GM23248 (cell line): ENCODE data around the gene PRPF4. TPM values are rescaled to one million over a fixed set of nuclear protein-coding genes. Genes with fewer than 3 reads are reported as not detected.

ENCODE experiments used
- DNase-seq: peaks from one replicate; pipeline ENCODE4 v3.0.0-alpha.2; 2015
- H2AFZ ChIP-seq: fragments of 200-600 bp; sonication (generic); 2 replicates; pipeline ENCODE4 v1.6.1; 2016; ENCODE audit warnings: antibody characterized with exemption
- H3F3A ChIP-seq: fragments of 200-600 bp; sonication (generic); 2 replicates; pipeline ENCODE4 v1.6.1; 2016; ENCODE audit warnings: mild to moderate bottlenecking, antibody characterized with exemption, mixed run types; ENCODE audit not compliant: insufficient read depth
- H3K27ac ChIP-seq: fragments of 200-600 bp; sonication (generic); 2 replicates; pipeline ENCODE4 v1.5.1; 2016; ENCODE audit warnings: mild to moderate bottlenecking
- H3K27me3 ChIP-seq: fragments of 200-600 bp; sonication (generic); replicated peaks from 2 replicates; pipeline ENCODE4 v1.6.1; 2016; ENCODE audit warnings: mild to moderate bottlenecking; ENCODE audit not compliant: insufficient read depth
- H3K36me3 ChIP-seq: fragments of 200-600 bp; sonication (generic); 2 replicates; pipeline ENCODE4 v1.6.1; 2016; ENCODE audit warnings: low read depth, mild to moderate bottlenecking
- H3K4me1 ChIP-seq: fragments of 200-600 bp; sonication (generic); 2 replicates; pipeline ENCODE4 v1.6.1; 2016; ENCODE audit warnings: mild to moderate bottlenecking; ENCODE audit not compliant: insufficient read depth
- H3K4me2 ChIP-seq: fragments of 200-600 bp; sonication (generic); one replicate; pipeline ENCODE4 v1.6.1; 2016; ENCODE audit warnings: mild to moderate bottlenecking; ENCODE audit not compliant: unreplicated experiment
- H3K4me3 ChIP-seq: fragments of 200-600 bp; sonication (generic); 2 replicates; pipeline ENCODE4 v1.5.1; 2016; ENCODE audit warnings: mild to moderate bottlenecking
- H3K79me2 ChIP-seq: fragments of 200-600 bp; sonication (generic); 2 replicates; pipeline ENCODE4 v1.6.1; 2016; ENCODE audit warnings: mild to moderate bottlenecking; ENCODE audit not compliant: insufficient read depth
- H3K9ac ChIP-seq: fragments of 200-600 bp; sonication (generic); 2 replicates; pipeline ENCODE4 v1.6.1; 2016; ENCODE audit warnings: mild to moderate bottlenecking
- H3K9me2 ChIP-seq: fragments of 200-600 bp; sonication (generic); 2 replicates; pipeline ENCODE4 v1.6.1; 2016; ENCODE audit warnings: mixed run types, mild to moderate bottlenecking, moderate library complexity; ENCODE audit not compliant: insufficient read depth
- H3K9me3 ChIP-seq: fragments of 200-600 bp; sonication (generic); one replicate; pipeline ENCODE4 v1.6.1; 2017; ENCODE audit warnings: low read depth
- H4K20me1 ChIP-seq: fragments of 200-600 bp; sonication (generic); 2 replicates; pipeline ENCODE4 v1.6.0; 2016; ENCODE audit not compliant: insufficient read depth
- EZH2 ChIP-seq: fragments of 200-600 bp; sonication (generic); IDR thresholded peaks from 2 replicates; pipeline ENCODE4 v1.6.1; 2018; ENCODE audit warnings: antibody characterized with exemption, mild to moderate bottlenecking; ENCODE audit not compliant: insufficient read depth, poor library complexity, severe bottlenecking
- EZH2phosphoT487 ChIP-seq: fragments of 200-600 bp; sonication (generic); IDR thresholded peaks from 2 replicates; pipeline ENCODE4 v1.6.1; 2018; ENCODE audit warnings: antibody characterized with exemption, moderate library complexity, mild to moderate bottlenecking, low read depth; ENCODE audit not compliant: insufficient read depth
- WGBS, 2 experiments: methylation state at CpG; one replicate each; pipeline ENCODE4 v1.1.6; 2015 to 2017; ENCODE audit warnings: low lambda C conversion rate in 2 of 2, low coverage in 1 of 2; ENCODE audit errors: missing lambda C conversion rate in 2 of 2; 5-methylcytosine and 5-hydroxymethylcytosine counted together
- in situ Hi-C: fragments of 300-500 bp; cut with MboI; formaldehyde crosslinking; loops from 2 replicates; pipeline ENCODE4 v1.15.0; 2020
- polyA plus RNA-seq: library from polyadenylated mRNA; unstranded; fragments of >200 nt; fragmentation: Nextera tagmentation; extraction: Ambion mirVana; gene quantifications from 2 replicates; pipeline ENCODE4 v1.2.1, GENCODE V29; 2016
- total RNA-seq: library from RNA; depleted of rRNA; stranded (reverse); fragments of >200 nt; shearing (Covaris generic); gene quantifications from 2 replicates; pipeline ENCODE4 v1.2.3, GENCODE V29; 2014

The PRPF4 gene
- total and polyA plus RNA-seq, 2 experiments from 2014 or later, result 25.7 to 26.5 TPM

DNA sequence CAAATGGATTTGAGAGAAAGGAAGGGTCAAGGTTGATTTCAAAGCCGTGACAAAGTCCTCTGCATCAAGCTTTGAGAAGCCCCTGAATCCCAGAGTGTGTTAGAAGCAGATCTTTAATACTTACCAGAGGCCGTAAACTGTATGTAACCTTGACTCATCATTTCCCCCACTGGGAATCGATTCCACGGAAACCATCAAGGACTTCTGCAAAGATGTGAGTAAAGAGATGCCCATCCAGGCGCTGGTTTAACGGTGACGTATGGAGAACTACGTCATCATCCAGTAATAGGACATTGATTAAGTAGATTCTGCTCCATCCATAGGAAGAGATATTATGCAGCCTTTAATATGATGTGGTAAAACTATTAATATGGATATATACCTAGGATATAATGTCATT, 26.1 kb downstream of the PRPF4 start:
- no peaks in the 10 kb centered on the region for H3F3A ChIP-seq
- no peak overlapping the region for H3K4me2 ChIP-seq

DNA sequence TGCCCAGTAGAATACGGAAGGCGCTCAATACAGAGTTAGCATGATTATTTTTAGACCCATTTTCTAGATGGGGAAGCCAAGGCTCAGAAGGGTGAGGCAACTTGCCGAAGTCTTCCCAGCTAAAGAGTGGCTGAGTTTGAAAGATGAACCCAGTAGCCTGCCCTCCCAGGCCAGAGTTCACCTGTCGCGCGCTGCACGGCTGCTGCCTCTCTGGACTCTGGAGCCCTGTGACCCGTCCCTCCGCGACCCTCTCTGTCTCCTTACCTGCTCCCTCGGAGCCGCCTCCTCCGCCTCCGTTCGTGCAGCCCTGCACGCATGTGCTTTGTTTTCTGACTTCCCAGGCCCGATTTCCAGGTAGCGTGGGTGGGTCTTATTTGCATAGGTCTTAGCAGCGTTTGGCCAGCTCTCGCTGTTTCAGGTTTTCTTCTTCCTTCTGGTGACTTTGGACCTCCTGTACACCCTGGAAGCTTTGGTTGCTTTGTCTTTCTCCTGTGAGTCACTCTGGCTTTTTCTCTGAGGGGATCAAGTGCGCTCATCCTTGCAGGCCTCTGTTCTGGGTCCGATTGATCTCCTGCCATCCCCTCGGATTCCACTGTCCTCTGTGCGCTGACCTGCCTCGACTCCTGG, 27.4 kb downstream of the PRPF4 start, which contains the start of gene RNF183:
Gene RNF183, minus strand, starts transcription at position 585 of the 627 bp plus-strand sequence. CDS start 5,192 bp downstream, outside the sequence.
- WGBS, 2 experiments, result 79 to 84% methylated on average over 25 of the region's 25 CpGs
- in situ Hi-C loops, result no loop called here
- Histone ChIP-seq H3K4me2 (no peak within 1 kb of the TSS), H3K79me2 (no peaks in the 10 kb centered on the region), H3K9me3 (no peaks in the 10 kb centered on the region), H4K20me1 (no peaks in the 10 kb centered on the region), H3K9me2 (no peaks in the 10 kb centered on the region), H3K4me3 (no peak within 1 kb of the TSS), H3K9ac (no peak within 1 kb of the TSS), H2AFZ (no peak within 1 kb of the TSS), H3K27me3 (no peaks in the 10 kb centered on the region), H3K4me1 (no peaks in the 10 kb centered on the region), H3K36me3 (no peaks in the 10 kb centered on the region), H3F3A (no peaks in the 10 kb centered on the region), H3K27ac (no peak within 1 kb of the TSS)
- no peak for DNase-seq
- TF ChIP-seq EZH2, result no peak

More for the DNA sequence above, 26.1 kb downstream of the PRPF4 start:
- H3K79me2 ChIP-seq, result no peaks in the 10 kb centered on the region
- TF ChIP-seq EZH2phosphoT487 (no peak), EZH2 (no peak)
- no peaks in the 10 kb centered on the region for H4K20me1 ChIP-seq
- H3K9ac ChIP-seq, result no peak overlapping the region
- 65% methylated on average over 8 of the region's 8 CpGs for WGBS, 2 experiments
- in situ Hi-C loops, result no loop called here
- H3K9me2 ChIP-seq, result no peaks in the 10 kb centered on the region
- no peak overlapping the region for H3K4me3 ChIP-seq
- H3K4me1 ChIP-seq, result no peaks in the 10 kb centered on the region
- no peak for DNase-seq
- no peaks in the 10 kb centered on the region for H3K27me3 ChIP-seq
- no peaks in the 10 kb centered on the region for H3K36me3 ChIP-seq
- H3K9me3 ChIP-seq, result no peaks in the 10 kb centered on the region
- H3K27ac ChIP-seq, result no peak overlapping the region
- no peak overlapping the region for H2AFZ ChIP-seq

- H3K9ac ChIP-seq, result no peak overlapping the region
- no peaks in the 10 kb centered on the region for H3K79me2 ChIP-seq
- H3K9me3 ChIP-seq, result no peaks in the 10 kb centered on the region
- H3K4me2 ChIP-seq, result no peak overlapping the region
- no peaks in the 10 kb centered on the region for H3K9me2 ChIP-seq
- in situ Hi-C loops, result no loop called here
- H4K20me1 ChIP-seq, result no peaks in the 10 kb centered on the region
- H3K27me3 ChIP-seq, result no peaks in the 10 kb centered on the region
- no peak overlapping the region for H3K4me3 ChIP-seq
- no peak overlapping the region for H3K27ac ChIP-seq
- H3K4me1 ChIP-seq, result no peaks in the 10 kb centered on the region
- H3K36me3 ChIP-seq, result no peaks in the 10 kb centered on the region
- WGBS, 2 experiments, result 87 to 100% methylated on average over 1 of the region's 1 CpG
- H3F3A ChIP-seq, result 0 out of 2 replicates have a peak, but pooled peaks cover 5% of the 10 kb centered on the region
- H2AFZ ChIP-seq, result no peak overlapping the region
- no peak for TF ChIP-seq EZH2phosphoT487
- no peak for TF ChIP-seq EZH2
- no peak for DNase-seq
These were observed 31.1 kb downstream of the PRPF4 start for GRCh38 chr9:113306566-113306965.

DNA sequence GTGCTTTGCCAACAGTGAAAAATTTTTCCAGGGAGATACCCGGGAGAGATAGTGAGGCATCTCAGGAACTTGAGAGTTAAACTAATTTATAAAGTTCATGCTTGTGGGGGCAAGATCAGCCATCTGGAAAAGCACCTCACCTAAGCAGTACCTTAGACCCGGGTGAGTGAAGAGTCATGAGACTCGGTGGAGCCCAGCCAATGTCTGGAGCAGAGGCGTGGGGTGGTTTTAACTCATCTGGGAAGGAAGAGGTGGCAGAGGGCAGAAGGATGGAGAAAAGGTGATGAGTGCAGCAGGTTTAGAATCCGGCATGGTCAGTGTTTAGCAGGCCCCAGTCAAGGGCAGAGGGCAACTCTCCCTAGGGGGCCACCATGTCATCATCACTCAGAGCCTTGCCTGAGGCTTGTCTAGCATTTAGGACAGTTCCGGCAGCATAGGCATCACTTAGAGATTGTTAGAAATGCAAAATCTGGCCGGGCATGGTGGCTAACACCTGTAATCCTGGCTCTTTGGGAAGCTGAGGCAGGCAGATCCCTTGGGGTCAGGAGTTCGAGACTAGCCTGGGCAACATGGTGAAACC, 32.0 kb downstream of the PRPF4 start:
- no peak overlapping the region for H3K27ac ChIP-seq
- no peaks in the 10 kb centered on the region for H3K79me2 ChIP-seq
- no peak overlapping the region for H2AFZ ChIP-seq
- in situ Hi-C loops, result no loop called here
- H3K4me1 ChIP-seq, result no peaks in the 10 kb centered on the region
- no peak for TF ChIP-seq EZH2phosphoT487
- no peak for TF ChIP-seq EZH2
- H3K9me2 ChIP-seq, result no peaks in the 10 kb centered on the region
- no peaks in the 10 kb centered on the region for H3K9me3 ChIP-seq
- no peaks in the 10 kb centered on the region for H3K36me3 ChIP-seq
- no peaks in the 10 kb centered on the region for H4K20me1 ChIP-seq
- no peaks in the 10 kb centered on the region for H3K27me3 ChIP-seq
- no peak overlapping the region for H3K4me3 ChIP-seq
- 43 to 45% methylated on average over 8 of the region's 8 CpGs for WGBS, 2 experiments
- H3F3A ChIP-seq, result 0 out of 2 replicates have a peak, but pooled peaks cover 5% of the 10 kb centered on the region
- DNase-seq, result no peak
- H3K9ac ChIP-seq, result no peak overlapping the region
- H3K4me2 ChIP-seq, result no peak overlapping the region
